ENCODE data around the gene FLG2. TPM values are rescaled to one million over a fixed set of nuclear protein-coding genes. Genes with fewer than 3 reads are reported as not detected.

The FLG2 gene
- 1 to 10 TPM in 1 of 2 donors, under 1 TPM in 1; 0.36 to 5.6 TPM for total RNA-seq

GRCh38 chr1:152359906-152360305 lies at the start of gene FLG2:
TSS of gene FLG2 (minus strand) at chr1:152360006. CDS start at chr1:152358884, 1,122 bp downstream.
- no peaks in the 10 kb centered on the region for H3K27me3 ChIP-seq (replicated peaks; ENCODE audit: insufficient read depth)
- H3K27ac ChIP-seq = no peak within 1 kb of the TSS
- TF ChIP-seq POLR2A (IDR thresholded peaks at IDR 0.05) (no peak), CTCF (IDR thresholded peaks at IDR 0.05) (no peak), POLR2AphosphoS5 (IDR thresholded peaks at IDR 0.05) (no peak)
- H3K4me3 ChIP-seq = no peak within 1 kb of the TSS
- no peak for DNase-seq (ENCODE audit: low spot score)
- intact Hi-C loops (cut with DNase I) = no loop called here
- no peaks in the 10 kb centered on the region for H3K9me3 ChIP-seq
- no peaks in the 10 kb centered on the region for H3K36me3 ChIP-seq
- WGBS = 84% methylated on average over 2 of the region's 2 CpGs
- H3K4me1 ChIP-seq (replicated peaks) = no peaks in the 10 kb centered on the region

GRCh38 chr1:152408664-152409063 lies 48.9 kb upstream of the FLG2 start:
- Histone ChIP-seq H3K27ac (no peak overlapping the region), H3K36me3 (no peaks in the 10 kb centered on the region), H3K27me3 (replicated peaks; ENCODE audit: insufficient read depth) (no peaks in the 10 kb centered on the region), H3K4me1 (replicated peaks) (no peaks in the 10 kb centered on the region), H3K9me3 (no peaks in the 10 kb centered on the region), H3K4me3 (no peak overlapping the region)
- 92% methylated on average over 4 of the region's 4 CpGs for WGBS
- TF ChIP-seq CTCF (IDR thresholded peaks at IDR 0.05) (no peak), POLR2AphosphoS5 (IDR thresholded peaks at IDR 0.05) (no peak), POLR2A (IDR thresholded peaks at IDR 0.05) (no peak)
- no peak for DNase-seq (ENCODE audit: low spot score)
- intact Hi-C loops (cut with DNase I) = no loop called here

GRCh38 chr1:152398812-152399698 lies 39.2 kb upstream of the FLG2 start:
- TF ChIP-seq CTCF (IDR thresholded peaks at IDR 0.05) = peak in 2 of 4 experiments; percentile 30 to 40
- TF ChIP-seq POLR2A (IDR thresholded peaks at IDR 0.05) = no peak
- TF ChIP-seq POLR2AphosphoS5 (IDR thresholded peaks at IDR 0.05) = no peak
- Histone ChIP-seq H3K4me3 (no peak overlapping the region), H3K9me3 (no peaks in the 10 kb centered on the region), H3K4me1 (replicated peaks) (no peaks in the 10 kb centered on the region), H3K36me3 (no peaks in the 10 kb centered on the region), H3K27ac (no peak overlapping the region), H3K27me3 (replicated peaks; ENCODE audit: insufficient read depth) (no peaks in the 10 kb centered on the region)
- WGBS = 65% methylated on average over 8 of the region's 8 CpGs
- intact Hi-C loops (cut with DNase I) = no loop called here
- no peak for DNase-seq (ENCODE audit: low spot score)

GRCh38 chr1:152397474-152397873 lies 37.7 kb upstream of the FLG2 start:
- 79% methylated on average over 5 of the region's 5 CpGs for WGBS
- no peaks in the 10 kb centered on the region for H3K36me3 ChIP-seq
- H3K27ac ChIP-seq = no peak overlapping the region
- intact Hi-C loops (cut with DNase I) = no loop called here
- no peaks in the 10 kb centered on the region for H3K9me3 ChIP-seq
- H3K27me3 ChIP-seq (replicated peaks; ENCODE audit: insufficient read depth) = no peaks in the 10 kb centered on the region
- H3K4me3 ChIP-seq = no peak overlapping the region
- no peak for DNase-seq (ENCODE audit: low spot score)
- no peak for TF ChIP-seq CTCF (IDR thresholded peaks at IDR 0.05)
- no peak for TF ChIP-seq POLR2A (IDR thresholded peaks at IDR 0.05)
- no peak for TF ChIP-seq POLR2AphosphoS5 (IDR thresholded peaks at IDR 0.05)
- H3K4me1 ChIP-seq (replicated peaks) = no peaks in the 10 kb centered on the region

GRCh38 chr1:152394151-152394550 lies 34.3 kb upstream of the FLG2 start:
- Histone ChIP-seq H3K27ac (no peak overlapping the region), H3K36me3 (no peaks in the 10 kb centered on the region), H3K27me3 (replicated peaks; ENCODE audit: insufficient read depth) (no peaks in the 10 kb centered on the region), H3K9me3 (no peaks in the 10 kb centered on the region), H3K4me3 (no peak overlapping the region), H3K4me1 (replicated peaks) (no peaks in the 10 kb centered on the region)
- TF ChIP-seq CTCF (IDR thresholded peaks at IDR 0.05) (no peak), POLR2A (IDR thresholded peaks at IDR 0.05) (no peak), POLR2AphosphoS5 (IDR thresholded peaks at IDR 0.05) (no peak)
- DNase-seq (ENCODE audit: low spot score) = no peak
- intact Hi-C loops (cut with DNase I) = no loop called here
- 78% methylated on average over 1 of the region's 1 CpG for WGBS

Data from prostate gland (tissue), 2 donors.